A673 (cell line): ENCODE results near the gene SH3D21. TPM values are rescaled to one million over a fixed set of nuclear protein-coding genes. Genes with fewer than 3 reads are reported as not detected.

Experiments used
- BruUV-seq: library from RNA; stranded (reverse); fragments of 400-500 nt; replicated peaks from 2 replicates; lab custom pipeline; 2021; lab: Mats Ljungman, UMichigan
- CTCF ChIA-PET: fragments of 300-600 bp; sonication (Branson Sonifier 250); formaldehyde crosslinking; loops from one replicate; lab custom pipeline; 2022; ENCODE audit warnings: antibody characterized with exemption; lab: Charles Lee
- POLR2A ChIA-PET: fragments of 300-600 bp; sonication (Branson Sonifier 250); formaldehyde crosslinking; loops from one replicate; lab custom pipeline; 2022; ENCODE audit warnings: antibody characterized with exemption; ENCODE audit not compliant: low non-redundant PET; lab: Charles Lee
- DNase-seq: peaks from one replicate; pipeline ENCODE4 v3.0.0-alpha.2; 2015; ENCODE audit warnings: low spot score
- H3K27ac ChIP-seq: fragments of 200-600 bp; sonication (generic); 2 replicates; pipeline ENCODE4 v1.5.1; 2016; ENCODE audit warnings: mixed run types, low read depth, mild to moderate bottlenecking, mixed read lengths, antibody characterized with exemption, low read length; ENCODE audit not compliant: poor library complexity, severe bottlenecking
- H3K27me3 ChIP-seq: fragments of 200-600 bp; sonication (generic); replicated peaks from 2 replicates; pipeline ENCODE4 v1.6.1; 2017; ENCODE audit warnings: mixed run types, low read depth, mild to moderate bottlenecking, mixed read lengths, antibody characterized with exemption, low read length; ENCODE audit not compliant: insufficient read depth, poor library complexity
- H3K36me3 ChIP-seq: fragments of 200-600 bp; sonication (generic); 2 replicates; pipeline ENCODE4 v1.6.1; 2016; ENCODE audit warnings: mixed run types, mild to moderate bottlenecking, mixed read lengths, antibody characterized with exemption, low read length; ENCODE audit not compliant: insufficient read depth, poor library complexity, severe bottlenecking
- H3K4me1 ChIP-seq: fragments of 200-600 bp; sonication (generic); 2 replicates; pipeline ENCODE4 v1.6.1; 2017; ENCODE audit warnings: mixed run types, mild to moderate bottlenecking, mixed read lengths, antibody characterized with exemption, low read length; ENCODE audit not compliant: insufficient read depth, poor library complexity, severe bottlenecking
- H3K4me3 ChIP-seq: fragments of 200-600 bp; sonication (generic); 2 replicates; pipeline ENCODE4 v1.5.1; 2016; ENCODE audit warnings: low read depth, mixed run types, mild to moderate bottlenecking, mixed read lengths, low read length; ENCODE audit not compliant: poor library complexity, severe bottlenecking
- H3K9me3 ChIP-seq: fragments of 200-600 bp; sonication (generic); 2 replicates; pipeline ENCODE4 v1.6.1; 2016; ENCODE audit warnings: mixed run types, low read depth, mild to moderate bottlenecking, mixed read lengths, antibody characterized with exemption, low read length; ENCODE audit not compliant: poor library complexity, severe bottlenecking
- CTCF ChIP-seq: fragments of 300-800, 200-600 bp; sonication (generic); conservative IDR thresholded peaks from 2 replicates; pipeline ENCODE4 v1.5.1; 2017; ENCODE audit warnings: low read depth, mild to moderate bottlenecking, antibody characterized with exemption, low read length, moderate library complexity, mixed read lengths
- EZH2 ChIP-seq: fragments of 200-600 bp; sonication (generic); IDR thresholded peaks from 2 replicates; pipeline ENCODE4 v1.6.1; 2017; ENCODE audit warnings: borderline replicate concordance, low read depth, mild to moderate bottlenecking, mixed read lengths, antibody characterized with exemption, low read length; ENCODE audit not compliant: poor library complexity, severe bottlenecking
- intact Hi-C: fragments of 100-400 bp; cut with micrococcal nuclease; formaldehyde crosslinking; loops from one replicate; pipeline ENCODE4 v1.10.0; 2022; ENCODE audit not compliant: unreplicated experiment
- total RNA-seq: library from RNA; stranded (reverse); gene quantifications from 2 replicates; pipeline ENCODE4 v1.2.3, GENCODE V29; 2021

The SH3D21 gene
- total RNA-seq, 1 experiment from 2014 or later = 2.9 TPM

GRCh38 chr1:36303244-36303643 is 2.9 kb upstream of the SH3D21 start:
- H3K36me3 ChIP-seq = peaks cover 53% of the 10 kb centered on the region
- intact Hi-C loops = loop anchor here (10.0 kb wide), 1 partner anchor 122 kb away; no protein-coding TSS in a partner anchor

GRCh38 chr1:36303650-36304360 is 2.4 kb upstream of the SH3D21 start:
- H3K36me3 ChIP-seq = peaks cover 47% of the 10 kb centered on the region
- peaks cover 9% of the 10 kb centered on the region for H3K4me1 ChIP-seq
- intact Hi-C loops = loop anchor here (10.0 kb wide), 1 partner anchor 121 kb away; no protein-coding TSS in a partner anchor
- no TSS peak for BruUV-seq
- no peaks in the 10 kb centered on the region for H3K9me3 ChIP-seq
- no peak for DNase-seq
- ChIA-PET POLR2A (interaction anchor here (0.5 kb wide), 1 partner anchor 256 kb away, joined by 3 read pairs; no protein-coding TSS in a partner anchor), CTCF (no interaction called here)
- H3K4me3 ChIP-seq = no peak overlapping the region
- no peaks in the 10 kb centered on the region for H3K27me3 ChIP-seq
- TF ChIP-seq EZH2 (no peak), CTCF (no peak)
- no peak overlapping the region for H3K27ac ChIP-seq

More at GRCh38 chr1:36303244-36303643, 2.9 kb upstream of the SH3D21 start:
- Histone ChIP-seq H3K27me3 (no peaks in the 10 kb centered on the region), H3K4me1 (peaks cover 9% of the 10 kb centered on the region), H3K4me3 (no peak overlapping the region), H3K9me3 (no peaks in the 10 kb centered on the region), H3K27ac (no peak overlapping the region)
- POLR2A ChIA-PET = interaction anchor here (0.5 kb wide), 1 partner anchor 255 kb away, joined by 3 read pairs; no protein-coding TSS in a partner anchor
- CTCF ChIA-PET = no interaction called here
- BruUV-seq = no TSS peak
- TF ChIP-seq EZH2 (no peak), CTCF (no peak)
- DNase-seq = no peak

- ChIA-PET CTCF (no interaction called here), POLR2A (no interaction called here)
- Histone ChIP-seq H3K4me1 (peaks cover 7% of the 10 kb centered on the region), H3K27me3 (no peaks in the 10 kb centered on the region), H3K27ac (no peak overlapping the region), H3K9me3 (no peaks in the 10 kb centered on the region), H3K36me3 (peaks cover 45% of the 10 kb centered on the region), H3K4me3 (no peak overlapping the region)
- TSS peak; percentile 82 for BruUV-seq
- DNase-seq = no peak
- intact Hi-C loops = loop anchor here (10.0 kb wide), 1 partner anchor 120 kb away; no protein-coding TSS in a partner anchor
- TF ChIP-seq EZH2 (no peak), CTCF (no peak)
These were observed 1.6 kb upstream of the SH3D21 start for GRCh38 chr1:36304521-36304920.
